HG02759 (cell line): ENCODE data around the gene LRRFIP1.
"Not testable (repeated sequence)": the region's sequence is repeated elsewhere in the genome, so short reads cannot be mapped to it uniquely, and the experiment has no call there.

Experiments used
- ATAC-seq: cut with Tn5 transposase; IDR thresholded peaks from one replicate; pipeline ENCODE4 v1.9.1; 2021; ENCODE audit warnings: mild to moderate bottlenecking, moderate library complexity; ENCODE audit not compliant: unreplicated experiment

Gene LRRFIP1

GRCh38 chr2:237763812-237764211 is 136.4 kb downstream of the LRRFIP1 start:
- no peak for ATAC-seq

DNA sequence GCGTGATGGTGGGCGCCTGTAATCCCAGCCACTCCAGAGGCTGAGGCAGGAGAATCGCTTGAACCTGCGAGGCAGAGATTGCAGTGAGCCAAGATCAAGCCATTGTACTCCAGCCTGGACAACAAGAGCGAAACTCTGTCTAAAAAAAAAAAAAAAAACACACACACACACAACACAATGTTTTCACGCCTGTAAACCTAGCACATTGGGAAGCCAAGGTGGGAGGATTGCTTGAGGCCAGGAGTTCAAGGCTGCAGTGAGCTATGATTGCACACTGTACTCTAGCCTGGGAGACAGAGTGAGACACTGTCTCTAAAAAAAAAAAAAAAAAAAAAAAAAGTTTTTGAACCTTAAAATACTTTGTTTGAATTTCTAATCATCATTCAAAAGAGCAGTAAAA is 137.7 kb downstream of the LRRFIP1 start:
- ATAC-seq, result not testable (repeated sequence)

- no peak for ATAC-seq
Observed at GRCh38 chr2:237765875-237766274, 138.5 kb downstream of the LRRFIP1 start.

- ATAC-seq, result no peak
Observed at GRCh38 chr2:237766340-237766739, 139.0 kb downstream of the LRRFIP1 start.

- ATAC-seq, result no peak
Observed at GRCh38 chr2:237772513-237772912, 145.1 kb downstream of the LRRFIP1 start.

DNA sequence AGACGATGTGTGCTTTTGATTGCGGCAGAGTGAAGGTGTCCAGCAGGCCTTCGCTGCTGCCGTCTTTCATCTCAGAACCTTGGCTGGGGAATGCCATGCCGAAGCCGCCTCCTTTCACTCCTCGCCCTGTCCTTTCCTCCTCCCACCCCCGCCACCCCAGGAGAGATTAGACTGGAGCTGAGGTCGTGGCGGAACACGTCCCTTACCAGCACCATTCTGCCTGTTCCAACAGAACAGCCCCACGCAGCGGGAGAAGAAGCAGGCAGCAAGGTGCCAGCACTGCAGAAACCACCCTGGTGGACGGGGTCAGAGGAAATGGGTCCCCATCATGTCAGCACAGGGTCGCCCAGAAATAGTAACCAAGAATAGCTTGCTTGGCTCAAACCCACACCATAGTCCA is 146.4 kb downstream of the LRRFIP1 start:
- no peak for ATAC-seq

DNA sequence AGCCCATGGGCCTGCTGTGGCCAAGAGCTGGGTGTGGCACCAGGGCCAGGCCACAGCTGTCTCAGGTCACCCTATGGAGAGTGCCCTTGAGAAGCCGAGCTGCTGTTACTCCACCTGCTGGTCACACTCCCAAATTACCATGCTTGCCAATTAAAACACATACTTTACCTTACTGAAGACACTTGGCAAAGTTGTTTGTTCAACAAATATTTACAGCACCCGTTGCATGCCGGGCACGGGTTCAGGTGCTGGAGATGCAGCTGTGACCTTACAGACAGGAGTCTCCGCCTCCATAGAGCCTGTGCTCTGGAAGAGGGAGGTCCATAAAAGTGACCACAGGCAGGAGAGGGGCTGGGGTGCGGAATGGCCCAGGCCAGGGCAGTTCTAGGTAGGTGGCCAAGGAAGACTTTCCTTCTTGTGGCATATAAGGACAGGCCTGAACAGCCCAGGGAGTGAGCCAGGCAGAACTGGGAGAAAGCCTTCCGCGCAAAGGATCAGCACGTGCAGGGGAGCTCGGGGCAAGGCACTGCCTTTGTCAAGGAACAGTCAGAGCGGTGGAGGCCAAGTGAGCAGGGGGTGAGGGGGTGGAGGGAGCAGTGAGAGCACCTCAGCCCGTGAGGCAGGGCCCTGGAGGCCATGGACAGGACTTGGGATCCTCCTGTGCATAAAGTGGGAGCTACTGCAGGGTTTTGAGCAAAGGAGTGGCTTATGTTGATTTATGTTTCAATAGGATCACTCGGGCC is 147.6 kb downstream of the LRRFIP1 start:
- ATAC-seq, result peak; percentile 55

DNA sequence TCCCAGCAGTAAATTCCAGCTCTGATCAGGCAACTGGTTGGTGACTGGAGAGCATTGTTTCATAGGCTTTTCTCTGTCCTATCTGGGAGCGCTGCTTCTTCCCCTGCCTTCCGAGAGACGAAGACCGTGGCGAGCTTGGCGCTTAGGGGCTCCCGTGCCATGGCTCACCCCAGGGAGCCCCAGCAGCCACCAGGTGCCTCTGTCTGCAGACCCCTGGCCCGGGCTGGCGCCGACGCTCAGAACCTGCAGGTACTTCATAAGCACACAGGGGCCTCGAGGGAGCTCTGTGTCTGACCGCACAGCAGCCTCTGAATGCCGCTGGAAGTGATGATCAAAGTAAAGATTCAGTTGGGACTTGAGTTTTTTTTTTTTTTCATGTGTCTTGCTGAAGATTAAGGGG is 152.1 kb downstream of the LRRFIP1 start:
- no peak for ATAC-seq

DNA sequence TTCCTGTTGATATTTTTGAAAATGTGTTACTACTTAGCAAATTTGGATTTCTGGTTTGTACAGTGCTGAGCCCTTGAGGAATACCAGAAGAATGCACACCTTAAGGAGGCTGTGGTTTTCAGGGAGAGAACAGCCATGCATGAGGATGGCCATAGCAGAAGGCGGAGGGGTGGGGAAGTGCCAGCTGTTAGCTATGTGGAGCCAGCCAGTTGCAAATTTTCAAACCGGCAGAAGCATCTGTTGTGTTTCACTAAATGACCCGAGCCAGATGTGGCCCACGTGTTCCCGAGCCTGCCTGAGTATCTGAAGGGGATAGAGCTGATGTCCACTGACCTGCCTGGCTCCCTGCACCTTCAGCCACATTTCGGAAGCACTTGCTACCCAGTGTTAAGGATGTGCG is 154.8 kb downstream of the LRRFIP1 start:
- no peak for ATAC-seq

GRCh38 chr2:237783678-237784077 is 156.3 kb downstream of the LRRFIP1 start:
- ATAC-seq, result not testable (repeated sequence)

GRCh38 chr2:237786936-237787335 is 159.5 kb downstream of the LRRFIP1 start:
- no peak for ATAC-seq

DNA sequence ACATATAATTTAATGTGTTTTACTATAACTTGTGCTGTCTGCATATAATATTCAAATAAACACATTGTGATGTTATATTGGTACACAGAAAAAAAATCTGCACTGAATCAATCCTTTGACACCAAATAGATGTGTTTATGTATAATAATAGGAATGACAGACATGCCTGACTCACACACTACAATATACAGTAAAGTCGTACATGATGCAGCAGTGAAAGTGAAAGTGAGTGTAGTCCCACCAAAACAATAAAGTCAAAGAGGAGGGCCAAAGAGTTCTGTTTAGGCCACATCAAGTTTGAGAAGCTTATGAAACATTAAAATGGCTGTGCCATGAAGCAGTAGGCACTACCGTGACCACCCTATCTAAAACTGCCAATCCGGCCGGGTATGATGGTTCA is 163.0 kb downstream of the LRRFIP1 start:
- ATAC-seq, result no peak

DNA sequence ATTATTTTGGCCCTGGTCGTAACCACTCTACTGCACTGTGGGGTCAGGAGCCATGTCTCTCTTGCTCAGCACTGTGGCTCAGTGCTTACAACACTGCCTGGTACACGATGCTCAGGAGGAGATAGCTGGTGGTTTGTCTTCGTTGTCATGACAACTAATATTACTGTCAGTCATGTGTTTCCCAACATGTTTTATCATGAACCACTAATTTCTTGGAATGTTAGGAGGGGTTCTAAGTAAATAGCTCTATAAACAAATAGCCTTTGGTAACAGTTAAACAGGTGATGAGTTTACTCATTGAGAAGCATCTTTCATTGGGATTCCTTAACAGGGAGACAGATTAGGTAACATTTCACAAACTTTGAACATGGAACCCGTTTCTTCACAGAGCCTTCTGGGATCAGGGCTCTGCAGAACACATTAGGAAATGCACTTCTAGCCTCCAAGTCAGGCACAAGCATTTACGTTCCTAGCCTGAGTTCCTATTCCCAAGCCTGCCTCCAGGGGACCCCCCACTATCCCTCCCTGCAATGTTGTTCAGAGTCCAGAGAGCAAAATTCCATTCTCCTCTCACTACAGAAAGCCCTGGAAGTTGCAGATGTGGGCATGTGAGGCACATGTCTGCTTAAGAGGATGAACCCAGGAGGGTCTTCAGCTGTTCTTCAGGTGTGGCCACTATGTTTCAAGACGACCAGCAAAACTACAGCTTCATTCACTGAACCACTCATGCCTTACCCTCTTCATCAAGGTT is 164.8 kb downstream of the LRRFIP1 start:
- ATAC-seq, result no peak

DNA sequence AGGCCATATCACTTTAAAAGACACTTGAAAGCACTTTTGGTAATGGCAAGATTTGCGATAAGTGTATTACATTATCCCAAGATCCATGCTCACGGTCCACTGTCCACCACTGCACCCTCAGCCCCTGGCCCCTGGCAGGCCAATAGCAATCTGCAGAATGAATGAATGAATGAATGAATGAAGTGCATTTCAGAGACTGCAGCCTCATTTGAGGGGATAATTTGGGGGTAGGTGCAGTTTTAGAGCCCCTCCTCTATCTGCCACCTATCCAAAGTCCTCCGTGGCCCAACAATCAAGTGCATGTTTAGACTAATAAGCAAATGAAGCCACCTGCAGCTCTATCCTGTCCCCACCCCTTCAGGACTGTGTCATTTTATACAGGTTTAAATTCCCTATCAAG is 169.9 kb downstream of the LRRFIP1 start:
- no peak for ATAC-seq

GRCh38 chr2:237798236-237799059 is 171.1 kb downstream of the LRRFIP1 start, which contains the start of gene RBM44:
TSS of gene RBM44 (plus strand) at chr2:237798779. CDS start at chr2:237813610, 14,831 bp downstream.
- no peak for ATAC-seq

GRCh38 chr2:237799060-237799428 is 171.7 kb downstream of the LRRFIP1 start:
- no peak for ATAC-seq

DNA sequence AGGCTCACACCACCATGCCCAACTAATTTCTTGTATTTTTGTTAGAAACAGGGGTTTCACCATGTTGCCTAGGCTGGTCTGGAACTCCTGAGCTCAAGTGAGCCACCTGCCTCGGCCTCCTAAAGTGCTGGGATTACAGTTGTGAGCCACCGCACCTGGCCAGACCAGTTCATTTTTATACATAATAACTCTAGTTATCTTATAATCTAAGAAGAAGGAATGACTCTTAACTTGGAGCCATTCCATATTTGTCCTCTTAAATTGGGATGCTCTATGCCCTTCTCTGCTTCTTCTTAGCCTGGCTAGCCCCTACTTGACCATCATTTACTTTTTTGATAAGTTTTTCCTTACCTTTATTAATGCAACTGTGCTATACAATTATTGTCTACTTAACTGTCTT is 174.1 kb downstream of the LRRFIP1 start:
- no peak for ATAC-seq

GRCh38 chr2:237806334-237806733 is 178.9 kb downstream of the LRRFIP1 start:
- no peak for ATAC-seq

DNA sequence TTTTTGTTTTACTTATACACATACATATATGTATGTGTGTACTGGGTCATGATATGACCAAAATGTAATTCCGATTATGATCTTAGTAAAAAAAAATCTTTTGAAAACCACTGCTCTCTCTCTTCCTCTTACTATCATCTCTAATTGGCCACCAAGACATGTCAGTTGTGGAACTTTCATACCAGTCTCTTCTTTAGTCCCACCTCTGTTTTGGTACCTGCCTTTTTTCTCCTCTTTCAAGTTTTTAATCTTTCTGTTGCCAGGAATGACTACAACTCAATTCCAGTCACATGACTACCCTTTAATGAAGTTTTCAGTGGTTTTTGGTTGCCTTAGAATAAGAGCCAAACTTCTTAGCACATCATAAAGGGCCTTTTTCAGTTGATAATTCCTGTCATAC is 188.2 kb downstream of the LRRFIP1 start:
- no peak for ATAC-seq

DNA sequence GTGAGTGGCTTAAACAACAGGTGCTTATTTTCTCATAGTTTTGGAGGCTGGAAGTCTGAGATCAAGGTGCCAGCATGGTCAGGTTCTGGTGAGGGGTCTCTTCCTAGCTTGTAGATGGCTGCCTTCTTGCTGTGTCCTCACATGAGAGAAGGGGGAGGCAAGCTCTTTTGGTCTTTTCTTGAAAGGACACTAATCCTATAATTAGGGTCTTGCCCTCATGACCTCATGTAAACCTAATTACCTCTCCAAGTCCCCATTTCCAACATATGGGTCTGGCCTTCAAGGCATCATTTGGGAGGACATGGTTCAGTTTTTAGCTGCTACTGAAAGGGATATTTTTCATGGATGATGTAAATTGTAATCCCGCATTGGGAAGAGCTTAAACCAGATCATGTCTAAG is 189.1 kb downstream of the LRRFIP1 start:
- no peak for ATAC-seq

GRCh38 chr2:237818066-237818473 is 190.7 kb downstream of the LRRFIP1 start:
- ATAC-seq, result no peak
